GM19025 (cell line): ENCODE results near the gene CAPN5.

Source experiments
- ATAC-seq: cut with Tn5 transposase; IDR thresholded peaks from one replicate; pipeline ENCODE4 v1.9.1; 2021; ENCODE audit warnings: mild to moderate bottlenecking, low read depth, moderate library complexity; ENCODE audit not compliant: unreplicated experiment

Gene CAPN5

DNA sequence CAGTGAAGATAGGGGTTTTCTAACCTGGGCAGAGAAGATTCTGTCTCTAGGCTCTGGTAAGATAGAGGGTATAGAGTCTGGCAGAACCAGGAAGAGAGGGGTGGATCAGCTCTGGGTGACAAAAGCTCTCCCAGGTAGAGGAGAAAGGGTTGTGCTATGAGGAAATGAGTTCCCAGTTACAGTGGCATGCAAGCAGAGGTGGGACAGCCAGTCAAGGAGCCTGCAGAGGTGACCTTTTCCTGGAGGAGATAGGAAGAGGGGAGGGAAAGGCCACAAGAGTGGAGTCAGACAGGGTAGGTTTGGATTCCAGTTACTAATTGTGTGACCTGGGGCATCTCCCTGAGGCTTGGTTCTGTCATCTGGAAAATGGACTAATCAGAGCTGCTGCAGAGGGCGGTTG, 3.4 kb upstream of the CAPN5 start:
- ATAC-seq: no peak

DNA sequence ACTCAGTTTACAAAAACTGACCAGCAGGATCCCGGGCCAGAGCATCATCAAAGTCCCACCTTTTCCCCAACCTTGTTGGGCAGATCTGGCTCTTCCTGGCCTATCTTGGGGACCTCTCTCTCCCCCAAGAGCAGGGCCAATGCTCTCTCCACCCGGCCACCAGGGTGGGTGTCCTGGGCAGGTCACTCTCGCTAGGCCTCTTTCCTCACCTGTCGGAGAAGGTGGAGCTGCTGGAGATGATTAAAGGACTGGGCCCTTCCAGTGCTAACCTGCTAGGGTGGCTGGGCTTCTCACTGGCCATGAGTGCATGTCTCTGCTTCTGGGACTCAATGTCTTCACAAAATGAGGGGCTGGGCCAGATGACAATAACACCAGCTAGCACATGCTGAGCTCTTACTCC, 2.9 kb upstream of the CAPN5 start:
- ATAC-seq: no peak

DNA sequence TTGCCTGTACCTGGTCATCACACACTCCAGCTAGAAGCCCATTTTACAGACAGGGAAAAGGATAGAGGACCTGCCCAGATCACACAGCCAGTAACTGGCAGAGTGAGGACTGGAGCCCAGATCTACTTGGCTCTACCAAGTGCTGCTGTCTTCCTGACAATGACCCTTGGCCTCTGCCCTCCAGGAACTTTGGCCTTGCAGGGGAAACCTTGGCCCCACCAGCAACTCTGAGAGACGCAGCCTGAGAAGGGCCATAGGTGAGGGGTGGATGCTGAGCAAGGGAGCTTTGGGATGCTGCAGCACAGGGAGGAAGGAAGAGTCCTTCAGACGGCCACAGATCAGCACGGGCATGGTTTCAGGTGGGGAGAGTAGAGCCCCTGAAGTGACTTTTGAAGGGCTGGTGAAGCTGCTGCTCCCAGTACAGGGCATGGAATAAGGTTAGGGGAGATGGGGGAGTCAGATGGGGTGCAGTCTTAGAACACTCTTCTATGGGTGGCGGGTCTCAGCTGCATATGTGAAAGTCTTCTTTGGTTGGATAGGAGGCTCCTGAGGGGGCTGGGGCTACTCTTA, 2.0 kb upstream of the CAPN5 start:
- no peak for ATAC-seq

- no peak for ATAC-seq
Measured at GRCh38 chr11:77065878-77066228, 918 bp upstream of the CAPN5 start.

DNA sequence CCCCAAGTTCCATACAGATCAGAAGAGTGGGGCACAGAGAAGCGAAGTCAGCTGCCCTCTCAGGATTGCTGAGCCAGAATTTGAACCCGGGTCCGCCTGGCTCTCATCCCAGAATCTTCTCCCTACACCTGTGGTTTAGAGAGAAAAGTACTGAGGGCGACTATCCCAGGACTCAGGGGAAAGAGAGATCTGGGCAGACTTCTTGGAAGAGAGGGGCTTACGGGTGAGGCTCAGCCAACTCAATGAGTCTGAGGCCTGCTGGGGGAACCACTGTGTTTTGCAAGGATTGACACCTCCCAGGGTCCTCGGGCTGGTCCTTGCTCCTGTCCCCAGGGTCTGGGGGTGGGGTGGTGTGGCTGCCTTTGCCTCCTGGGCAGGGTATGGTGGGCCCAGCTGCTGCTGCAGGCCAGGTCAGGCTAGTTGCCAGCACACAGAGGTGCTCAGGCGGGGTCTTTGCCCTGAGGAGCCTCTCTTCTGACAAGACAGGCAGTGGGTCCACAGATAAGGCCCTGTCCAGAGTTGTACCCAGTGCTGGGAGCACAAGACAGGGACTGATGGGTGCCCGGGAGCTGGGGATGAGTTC, 1.2 kb downstream of the CAPN5 start:
- ATAC-seq: no peak

GRCh38 chr11:77068457-77069335, 1.9 kb downstream of the CAPN5 start:
- no peak for ATAC-seq

GRCh38 chr11:77069336-77069968, 2.7 kb downstream of the CAPN5 start:
- no peak for ATAC-seq

DNA sequence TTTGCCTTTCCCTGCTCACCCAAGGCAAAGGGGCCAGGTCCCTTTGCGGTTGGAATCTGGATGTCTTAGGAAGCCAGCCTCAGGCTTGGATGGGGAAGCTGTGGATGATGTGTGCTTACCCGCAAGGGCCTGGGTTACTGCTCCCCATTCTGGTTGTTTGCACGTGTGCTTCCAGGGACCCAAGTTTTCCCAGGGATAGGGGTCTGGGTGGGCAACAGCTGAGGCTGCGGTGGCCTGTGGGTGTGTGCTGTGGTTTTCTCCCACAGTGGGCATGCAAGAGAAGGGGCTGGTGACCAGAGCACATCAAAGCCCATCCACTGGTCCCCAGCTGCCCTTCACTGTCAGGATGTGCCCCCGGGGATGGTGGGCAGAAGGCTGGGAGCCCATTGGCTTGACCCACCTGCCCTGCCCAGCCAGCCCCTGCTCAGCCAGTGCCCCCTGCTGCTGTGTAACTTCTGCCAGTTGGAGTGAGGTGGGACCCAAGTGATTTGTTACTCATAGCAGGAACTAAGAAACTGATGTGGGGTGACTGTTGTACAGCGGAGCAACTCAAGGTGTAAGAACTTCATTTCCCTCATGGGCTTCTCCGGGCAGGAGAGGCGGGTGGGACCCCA, 3.3 kb downstream of the CAPN5 start:
- ATAC-seq: no peak

DNA sequence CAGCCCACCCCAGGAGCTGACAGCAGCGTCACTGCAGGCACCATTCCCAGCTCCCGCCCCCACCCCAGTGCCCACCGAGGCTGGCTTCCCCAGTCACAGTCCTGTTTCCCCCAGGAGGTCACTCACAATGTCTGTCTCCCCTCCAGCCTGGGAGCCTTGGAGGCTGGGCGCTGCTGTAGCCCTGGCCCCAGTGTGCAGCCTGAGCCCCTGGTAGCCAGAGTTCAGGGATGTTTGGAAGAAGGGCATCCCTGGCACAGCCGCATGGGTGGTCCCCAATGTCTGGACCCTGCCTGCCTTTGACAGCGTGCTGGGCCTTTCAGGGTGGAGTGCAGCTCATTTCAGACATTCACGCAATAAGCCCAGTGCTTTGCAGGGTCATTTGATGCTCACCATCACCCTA, 4.3 kb downstream of the CAPN5 start:
- no peak for ATAC-seq

GRCh38 chr11:77071671-77072605, 5.2 kb downstream of the CAPN5 start:
- no peak for ATAC-seq

- ATAC-seq: no peak
Measured at GRCh38 chr11:77072851-77073327, 6.1 kb downstream of the CAPN5 start.

DNA sequence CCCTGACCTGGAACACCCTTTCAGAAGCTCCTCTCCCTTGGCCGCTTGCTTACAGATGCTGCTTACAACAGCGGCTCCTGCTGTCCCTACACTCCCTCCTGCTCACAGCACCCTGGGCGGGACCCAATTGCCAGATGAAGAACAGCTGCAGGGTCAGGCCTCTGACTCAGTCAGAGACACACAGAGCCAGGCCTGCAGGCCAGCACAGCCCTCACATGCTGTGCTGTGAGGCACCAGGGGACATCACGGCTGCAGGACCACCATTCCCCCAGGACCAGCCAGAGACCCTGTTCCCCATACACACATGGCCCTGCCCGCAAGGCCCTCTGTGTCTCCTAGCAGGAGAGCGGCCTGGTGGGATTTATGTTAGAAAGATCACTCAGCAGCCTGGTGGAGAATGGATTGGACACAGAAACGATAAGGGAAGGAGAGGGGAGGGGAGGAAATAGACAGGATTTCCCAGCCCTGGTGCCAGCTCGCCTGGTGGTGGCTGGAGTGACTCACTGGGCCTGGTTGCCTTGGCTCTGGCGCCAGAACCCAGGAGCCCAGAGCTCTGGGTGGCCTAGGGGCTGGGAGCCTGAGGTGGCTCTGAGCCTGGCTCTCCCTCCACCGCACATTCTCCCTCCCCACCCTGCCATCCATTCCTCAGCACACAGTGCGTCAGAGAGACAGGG, 6.7 kb downstream of the CAPN5 start:
- no peak for ATAC-seq

DNA sequence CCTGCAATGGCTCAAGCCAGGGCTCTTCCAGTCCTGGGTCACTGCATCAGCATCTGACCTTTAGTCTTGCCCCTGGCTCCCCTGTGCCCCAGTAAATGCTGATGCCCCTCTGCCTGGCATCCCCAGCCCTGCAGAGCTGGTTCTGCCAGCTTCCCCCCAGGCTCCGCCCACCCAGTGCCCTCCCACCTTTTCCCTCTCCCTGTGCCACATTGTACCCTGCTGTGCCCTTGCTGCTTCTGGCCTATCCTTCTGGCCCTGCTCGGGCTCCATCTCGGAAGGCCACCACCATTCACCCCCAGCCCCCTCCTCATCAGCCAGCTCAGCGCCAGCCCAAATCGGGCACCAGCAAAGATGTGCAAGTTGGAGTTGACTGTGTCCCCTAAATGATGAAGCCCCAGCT, 7.4 kb downstream of the CAPN5 start:
- no peak for ATAC-seq

DNA sequence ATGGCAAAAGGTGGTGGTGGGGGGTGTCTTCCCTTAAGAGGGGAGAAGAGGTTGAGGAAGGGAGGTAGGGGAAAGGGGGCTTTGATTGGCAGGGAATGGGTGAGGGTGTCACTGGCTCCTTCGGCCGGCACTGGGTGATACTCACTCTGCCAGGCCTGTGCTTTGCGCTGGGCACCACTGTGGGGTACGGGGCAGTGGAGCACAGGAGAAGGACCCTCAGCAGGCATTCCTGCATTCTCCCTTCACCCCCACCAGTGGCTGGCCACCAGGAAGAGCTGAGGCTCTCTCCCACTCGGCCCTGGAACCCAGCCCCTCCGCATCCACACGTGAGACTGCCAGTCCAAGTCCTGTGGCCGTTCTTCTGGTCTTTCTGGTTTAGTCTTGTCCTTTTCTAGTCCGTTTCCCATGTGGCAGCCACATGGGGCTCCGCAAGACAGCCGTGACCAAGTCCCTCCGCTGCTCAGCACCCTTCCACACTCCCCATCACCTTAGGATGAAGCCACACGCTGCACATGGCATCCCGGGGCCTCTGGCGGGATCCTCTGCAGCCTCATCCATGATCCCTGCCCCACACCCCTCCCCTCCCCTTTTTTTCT, 8.0 kb downstream of the CAPN5 start:
- ATAC-seq: no peak

DNA sequence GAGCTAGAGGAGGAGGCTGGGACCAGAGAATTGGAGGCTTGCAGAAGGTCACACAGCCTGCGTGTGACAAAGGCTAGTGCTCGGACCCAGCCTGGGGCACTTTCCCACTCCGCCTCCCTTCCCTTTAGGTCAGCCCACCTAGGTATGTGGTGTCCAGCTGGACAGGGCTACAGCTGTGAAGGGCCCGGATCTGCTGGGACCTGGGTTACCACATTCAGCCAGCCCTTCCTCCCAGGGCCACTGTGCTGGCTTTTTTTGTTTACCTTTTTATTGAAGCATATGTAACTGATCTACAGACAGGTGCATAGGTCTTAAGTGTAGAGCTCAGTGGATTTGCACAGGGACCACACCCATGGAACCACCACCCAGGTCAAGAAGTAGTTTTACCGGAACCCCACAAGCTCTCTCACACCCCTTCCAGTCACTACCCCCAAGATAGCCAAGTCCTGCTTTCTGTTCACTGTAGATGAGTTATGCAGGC, 8.7 kb downstream of the CAPN5 start:
- no peak for ATAC-seq

- ATAC-seq: no peak
Measured at GRCh38 chr11:77079666-77080065, 12.9 kb downstream of the CAPN5 start.

DNA sequence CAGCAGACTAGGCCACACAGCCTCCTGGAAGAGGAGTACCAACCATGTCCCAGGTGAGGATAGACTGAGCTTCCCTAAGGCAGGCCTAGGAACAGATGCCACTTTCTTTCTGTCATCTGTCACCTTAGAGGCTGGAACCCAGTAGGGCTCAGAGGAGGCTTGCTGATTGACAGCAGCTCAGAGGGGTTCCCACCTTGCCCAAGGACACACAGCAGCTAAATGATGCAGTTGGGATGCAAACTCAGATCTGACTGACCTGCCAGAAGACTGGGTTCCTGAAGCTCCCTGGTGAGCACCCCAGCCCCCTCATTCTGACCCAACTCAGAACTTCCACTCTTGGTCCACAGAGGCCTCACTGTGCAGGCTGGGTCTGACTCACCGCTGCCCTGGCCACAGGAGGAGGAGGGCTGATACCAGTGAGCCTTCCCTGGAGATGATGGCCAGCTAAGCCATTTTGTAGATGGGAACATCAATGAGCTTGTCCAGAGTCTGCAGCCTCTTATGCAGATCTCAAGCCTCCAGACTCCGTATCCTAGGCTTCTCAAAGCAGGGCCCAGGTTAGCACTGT, 14.0 kb downstream of the CAPN5 start:
- no peak for ATAC-seq

DNA sequence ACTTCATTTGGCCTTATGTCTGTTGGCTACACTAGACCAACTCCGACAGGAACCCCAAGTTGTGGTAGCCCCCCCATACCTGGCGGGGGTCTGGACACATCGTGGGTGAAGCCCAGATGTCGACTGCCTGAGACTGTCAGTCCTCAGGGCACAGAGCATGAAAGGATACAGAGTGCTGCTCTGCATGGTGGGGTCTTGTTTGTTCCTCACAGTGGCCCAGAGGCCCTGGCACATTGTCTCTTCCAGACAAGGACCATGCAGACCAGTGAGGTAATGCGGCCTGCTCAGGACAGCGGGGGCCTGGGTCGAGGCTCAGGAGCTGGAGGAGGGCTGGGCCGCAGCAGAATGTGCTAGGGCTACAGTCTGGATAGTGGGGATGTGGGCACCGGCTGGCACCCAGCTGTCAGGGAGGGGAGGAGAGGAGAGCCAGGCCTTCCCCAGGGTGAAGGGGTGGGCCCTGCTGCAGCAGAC, 14.6 kb downstream of the CAPN5 start:
- no peak for ATAC-seq
